ENCODE results near the gene TRIM29. TPM values are rescaled to one million over a fixed set of nuclear protein-coding genes. Genes with fewer than 3 reads are reported as not detected.

Gene TRIM29
- total RNA-seq, 1 donor from 2014 or later, result 0.11 TPM

DNA sequence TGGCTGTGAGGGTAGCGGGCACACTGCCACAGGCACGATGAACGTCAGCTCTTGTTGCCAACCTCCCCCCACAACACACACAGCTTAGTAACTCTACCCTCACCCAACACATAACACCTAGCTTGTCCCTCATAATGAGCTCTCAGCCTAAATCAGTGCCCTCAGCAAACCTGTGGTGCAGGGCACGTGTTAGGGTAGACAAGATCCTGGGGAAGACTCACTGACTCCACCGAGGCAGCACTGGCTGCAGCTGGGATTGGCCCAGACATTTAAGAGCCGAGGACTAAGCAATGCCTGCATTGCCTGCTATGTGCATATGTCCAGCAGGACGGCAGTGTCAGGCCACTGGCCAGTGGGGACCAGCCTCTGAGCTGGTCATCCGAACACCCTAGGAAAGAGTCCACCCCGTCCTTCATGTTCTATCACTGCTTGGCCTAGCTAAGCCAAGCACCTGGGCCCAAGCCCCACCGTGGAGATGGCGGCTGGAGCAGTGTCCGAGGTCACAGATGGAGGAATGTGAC lies 32.9 kb upstream of the TRIM29 start:
- no peak overlapping the region for H3K9ac ChIP-seq
- no peak for DNase-seq (ENCODE audit: low spot score)
- H3K4me2 ChIP-seq, result no peak overlapping the region
- no peak overlapping the region for H2AFZ ChIP-seq (replicated peaks)
- Mint-ChIP-seq H3K4me3 (no peak overlapping the region), H3K36me3 (no peaks in the 10 kb centered on the region), H3K4me1 (peaks cover 24% of the 10 kb centered on the region), H3K27ac (no peak overlapping the region), H3K27me3 (ENCODE audit: insufficient read depth, low read depth) (peaks cover 33% of the 10 kb centered on the region), H3K9me3 (peaks cover 3% of the 10 kb centered on the region)
- peaks cover 100% of the 10 kb centered on the region for H3K27me3 ChIP-seq
- no peak overlapping the region for H3K4me3 ChIP-seq
- no peaks in the 10 kb centered on the region for H3K79me2 ChIP-seq (ENCODE audit: low read depth)
- no peaks in the 10 kb centered on the region for H4K20me1 ChIP-seq (ENCODE audit: low read depth)
- no peaks in the 10 kb centered on the region for H3F3A ChIP-seq (ENCODE audit: low read depth)
- no peak overlapping the region for H3K27ac ChIP-seq
- H3K9me3 ChIP-seq (ENCODE audit: low read depth), result no peaks in the 10 kb centered on the region
- TF ChIP-seq EZH2 (IDR thresholded peaks at IDR 0.05), result no peak
- TF ChIP-seq, protein P1, sequence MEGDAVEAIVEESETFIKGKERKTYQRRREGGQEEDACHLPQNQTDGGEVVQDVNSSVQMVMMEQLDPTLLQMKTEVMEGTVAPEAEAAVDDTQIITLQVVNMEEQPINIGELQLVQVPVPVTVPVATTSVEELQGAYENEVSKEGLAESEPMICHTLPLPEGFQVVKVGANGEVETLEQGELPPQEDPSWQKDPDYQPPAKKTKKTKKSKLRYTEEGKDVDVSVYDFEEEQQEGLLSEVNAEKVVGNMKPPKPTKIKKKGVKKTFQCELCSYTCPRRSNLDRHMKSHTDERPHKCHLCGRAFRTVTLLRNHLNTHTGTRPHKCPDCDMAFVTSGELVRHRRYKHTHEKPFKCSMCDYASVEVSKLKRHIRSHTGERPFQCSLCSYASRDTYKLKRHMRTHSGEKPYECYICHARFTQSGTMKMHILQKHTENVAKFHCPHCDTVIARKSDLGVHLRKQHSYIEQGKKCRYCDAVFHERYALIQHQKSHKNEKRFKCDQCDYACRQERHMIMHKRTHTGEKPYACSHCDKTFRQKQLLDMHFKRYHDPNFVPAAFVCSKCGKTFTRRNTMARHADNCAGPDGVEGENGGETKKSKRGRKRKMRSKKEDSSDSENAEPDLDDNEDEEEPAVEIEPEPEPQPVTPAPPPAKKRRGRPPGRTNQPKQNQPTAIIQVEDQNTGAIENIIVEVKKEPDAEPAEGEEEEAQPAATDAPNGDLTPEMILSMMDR (IDR thresholded peaks at IDR 0.05), result no peak
- no peak for TF ChIP-seq EZH2phosphoT487 (IDR thresholded peaks at IDR 0.05)
- H3K36me3 ChIP-seq, result no peaks in the 10 kb centered on the region
- H3K4me1 ChIP-seq, result peaks cover 9% of the 10 kb centered on the region

- no peak overlapping the region for H3K9ac ChIP-seq
- peaks cover 23% of the 10 kb centered on the region for H3K4me1 Mint-ChIP-seq
- H3K9me3 ChIP-seq (ENCODE audit: low read depth), result no peaks in the 10 kb centered on the region
- no peaks in the 10 kb centered on the region for H3K79me2 ChIP-seq (ENCODE audit: low read depth)
- H3K4me1 ChIP-seq, result peaks cover 9% of the 10 kb centered on the region
- no peaks in the 10 kb centered on the region for H3F3A ChIP-seq (ENCODE audit: low read depth)
- H3K27ac Mint-ChIP-seq, result no peak overlapping the region
- no peak overlapping the region for H3K4me3 Mint-ChIP-seq
- H3K27me3 Mint-ChIP-seq (ENCODE audit: insufficient read depth, low read depth), result peaks cover 36% of the 10 kb centered on the region
- H3K27ac ChIP-seq, result no peak overlapping the region
- H3K4me3 ChIP-seq, result no peak overlapping the region
- H3K27me3 ChIP-seq, result peaks cover 100% of the 10 kb centered on the region
- H2AFZ ChIP-seq (replicated peaks), result no peak overlapping the region
- DNase-seq (ENCODE audit: low spot score), result no peak
- no peaks in the 10 kb centered on the region for H4K20me1 ChIP-seq (ENCODE audit: low read depth)
- TF ChIP-seq EZH2phosphoT487 (IDR thresholded peaks at IDR 0.05) (no peak), EZH2 (IDR thresholded peaks at IDR 0.05) (no peak)
- TF ChIP-seq, protein P1 (IDR thresholded peaks at IDR 0.05), result no peak
- no peaks in the 10 kb centered on the region for H3K36me3 ChIP-seq
- no peaks in the 10 kb centered on the region for H3K9me3 Mint-ChIP-seq
- no peaks in the 10 kb centered on the region for H3K36me3 Mint-ChIP-seq
- H3K4me2 ChIP-seq, result no peak overlapping the region
Measured at GRCh38 chr11:120169981-120170698, 32.2 kb upstream of the TRIM29 start.

DNA sequence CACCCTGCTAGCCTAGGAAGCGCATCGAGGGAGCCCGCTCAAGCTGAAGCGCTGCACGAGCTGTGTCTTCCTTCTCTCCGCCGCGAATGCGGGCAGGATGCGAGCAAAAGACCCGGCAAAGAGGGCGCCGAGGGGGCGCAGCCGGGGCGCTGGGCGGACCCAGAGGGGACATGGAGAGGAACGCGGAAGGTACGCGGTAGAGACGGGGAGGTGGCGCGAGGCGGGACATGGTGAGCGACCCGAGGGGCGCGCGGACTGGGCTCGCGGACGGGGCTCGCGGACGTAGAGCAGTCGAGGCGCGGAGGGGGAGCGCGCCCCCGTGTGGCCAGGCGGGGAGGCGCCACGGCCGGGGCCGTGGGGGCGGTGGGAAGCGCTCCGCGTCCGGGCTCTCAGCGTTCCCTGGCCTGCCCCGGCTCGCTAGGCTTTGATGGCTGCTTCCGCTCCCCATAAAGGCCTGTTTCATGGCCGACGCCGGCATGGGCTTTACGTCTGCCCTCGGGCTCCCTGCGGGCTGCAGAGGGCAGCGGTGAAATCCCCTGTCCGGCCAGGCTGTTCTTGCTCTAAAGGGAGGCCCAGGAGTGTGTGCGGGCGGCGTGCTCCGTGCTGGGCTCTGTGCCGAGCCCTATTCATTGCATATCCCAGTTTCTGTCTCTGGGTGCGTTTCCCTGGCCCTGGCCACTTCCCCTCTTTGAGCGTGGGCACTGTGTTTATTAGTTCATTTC lies 31.2 kb upstream of the TRIM29 start:
- H3F3A ChIP-seq (ENCODE audit: low read depth), result no peaks in the 10 kb centered on the region
- Mint-ChIP-seq H3K4me3 (peak overlapping the region; percentile 83), H3K27ac (peak overlapping the region; percentile 88), H3K36me3 (no peaks in the 10 kb centered on the region), H3K4me1 (peaks cover 23% of the 10 kb centered on the region), H3K9me3 (peaks cover 4% of the 10 kb centered on the region), H3K27me3 (ENCODE audit: insufficient read depth, low read depth) (peaks cover 35% of the 10 kb centered on the region)
- DNase-seq (ENCODE audit: low spot score), result peak; percentile 85
- no peaks in the 10 kb centered on the region for H3K36me3 ChIP-seq
- H2AFZ ChIP-seq (replicated peaks), result peak overlapping the region; percentile 98
- H3K9me3 ChIP-seq (ENCODE audit: low read depth), result no peaks in the 10 kb centered on the region
- no peak overlapping the region for H3K9ac ChIP-seq
- peak; percentile 82 for TF ChIP-seq EZH2 (IDR thresholded peaks at IDR 0.05)
- TF ChIP-seq, protein P1 (IDR thresholded peaks at IDR 0.05), result peak; percentile 94
- peak; percentile 73 for TF ChIP-seq EZH2phosphoT487 (IDR thresholded peaks at IDR 0.05)
- no peaks in the 10 kb centered on the region for H3K79me2 ChIP-seq (ENCODE audit: low read depth)
- peaks cover 100% of the 10 kb centered on the region for H3K27me3 ChIP-seq
- peak overlapping the region; percentile 55 for H3K4me3 ChIP-seq
- no peaks in the 10 kb centered on the region for H4K20me1 ChIP-seq (ENCODE audit: low read depth)
- H3K4me1 ChIP-seq, result peaks cover 9% of the 10 kb centered on the region
- peak overlapping the region; percentile 89 for H3K4me2 ChIP-seq
- H3K27ac ChIP-seq, result no peak overlapping the region

Measured in neural progenitor cell (in vitro differentiated cells).